GM21367 (cell line): Measurements from ENCODE around the gene ZDHHC8.

Experiments
- ATAC-seq: cut with Tn5 transposase; IDR thresholded peaks from one replicate; pipeline ENCODE4 v1.9.1; 2021; ENCODE audit not compliant: unreplicated experiment

The ZDHHC8 gene

GRCh38 chr22:20142711-20143621 is 11.4 kb downstream of the ZDHHC8 start:
- ATAC-seq = no peak

GRCh38 chr22:20143883-20144665 is 12.5 kb downstream of the ZDHHC8 start:
- ATAC-seq = no peak

- ATAC-seq = no peak
Observed at GRCh38 chr22:20145206-20145831, 13.7 kb downstream of the ZDHHC8 start.

GRCh38 chr22:20145832-20146223 is 14.2 kb downstream of the ZDHHC8 start:
- ATAC-seq = no peak

GRCh38 chr22:20146777-20147176 is 15.2 kb downstream of the ZDHHC8 start:
- ATAC-seq = no peak

- no peak for ATAC-seq
Observed at GRCh38 chr22:20147237-20147988, 15.8 kb downstream of the ZDHHC8 start.

GRCh38 chr22:20148414-20148813 is 16.8 kb downstream of the ZDHHC8 start:
- ATAC-seq = no peak

GRCh38 chr22:20149257-20150250 is 17.9 kb downstream of the ZDHHC8 start:
- ATAC-seq = no peak

GRCh38 chr22:20150381-20151275 is 19.0 kb downstream of the ZDHHC8 start, which contains the start of gene CCDC188:
TSS of gene CCDC188 (minus strand) at chr22:20151055. CDS start at chr22:20150986, 69 bp downstream.
- no peak for ATAC-seq

GRCh38 chr22:20151276-20151588 is 19.6 kb downstream of the ZDHHC8 start:
- ATAC-seq = no peak

- ATAC-seq = no peak
Observed at GRCh38 chr22:20152464-20152890, 20.9 kb downstream of the ZDHHC8 start.

GRCh38 chr22:20153945-20154344 is 22.3 kb downstream of the ZDHHC8 start:
- ATAC-seq = no peak

- ATAC-seq = no peak
Observed at GRCh38 chr22:20154602-20155187, 23.1 kb downstream of the ZDHHC8 start.

GRCh38 chr22:20155330-20156041 is 23.9 kb downstream of the ZDHHC8 start:
- ATAC-seq = no peak

GRCh38 chr22:20156042-20156389 is 24.4 kb downstream of the ZDHHC8 start:
- no peak for ATAC-seq

GRCh38 chr22:20156611-20157429 is 25.2 kb downstream of the ZDHHC8 start:
- ATAC-seq = no peak
